GM23248 (cell line): Measurements from ENCODE around the gene PPP2R5C.

Source experiments
- EZH2 ChIP-seq: fragments of 200-600 bp; sonication (generic); IDR thresholded peaks from 2 replicates; pipeline ENCODE4 v1.6.1; 2018; ENCODE audit warnings: antibody characterized with exemption, mild to moderate bottlenecking; ENCODE audit not compliant: insufficient read depth, poor library complexity, severe bottlenecking
- EZH2phosphoT487 ChIP-seq: fragments of 200-600 bp; sonication (generic); IDR thresholded peaks from 2 replicates; pipeline ENCODE4 v1.6.1; 2018; ENCODE audit warnings: antibody characterized with exemption, moderate library complexity, mild to moderate bottlenecking, low read depth; ENCODE audit not compliant: insufficient read depth

DNA sequence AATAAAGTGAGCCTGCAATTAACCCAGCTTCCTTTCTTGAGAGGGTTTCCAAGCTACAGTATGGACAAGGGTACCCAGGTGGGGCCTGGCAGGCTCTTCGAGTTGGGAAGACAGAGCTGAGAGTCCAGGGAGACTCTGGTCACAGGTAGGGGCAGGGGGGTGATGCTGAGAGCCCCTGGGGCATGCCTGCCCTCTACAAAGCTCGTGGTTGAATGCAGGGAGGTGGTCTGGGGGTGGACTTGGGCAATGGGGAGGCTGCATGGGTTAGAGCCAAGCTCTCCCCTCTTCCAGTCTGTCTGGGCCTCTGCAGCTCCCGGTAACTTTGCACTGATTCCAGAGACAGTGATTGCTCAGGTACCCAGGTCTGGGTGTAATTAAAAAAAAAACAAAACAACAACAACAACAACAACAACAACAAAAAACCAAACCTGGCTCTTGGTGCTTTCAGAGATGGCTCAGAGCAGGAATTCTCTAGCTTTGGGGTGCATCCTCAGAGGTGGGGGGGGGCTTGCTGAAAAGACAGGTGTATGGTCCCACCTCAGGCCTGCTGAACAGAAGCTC is 30.8 kb upstream of the PPP2R5C start:
- TF ChIP-seq EZH2 (no peak), EZH2phosphoT487 (no peak)
